Measurements from ENCODE around the gene NXF1. TPM values are rescaled to one million over a fixed set of nuclear protein-coding genes. Genes with fewer than 3 reads are reported as not detected.
A peak's percentile ranks its signal among the peaks of the same experiment; 100 is the strongest.

The NXF1 gene
- total and polyA plus RNA-seq, 2 of the 13 experiments (the other 11 are each of a cell fraction or from before 2014, with no cell fraction given): 30.4 to 30.9 TPM

GRCh38 chr11:62831520-62832335 lies 26.5 kb upstream of the NXF1 start, which contains the start of gene STX5 (continued):
- TF ChIP-seq SOX13 (IDR thresholded peaks at IDR 0.05) (no peak), SOX13 (CRISPR knock-in tag; conservative IDR thresholded peaks at IDR 0.05 in 1 of 2, IDR thresholded peaks at IDR 0.05 in 1 of 2) (0 out of 4 replicates have a peak, but pooled peaks of 1 of the 2 experiments have one; percentile 79), ZNF530 (CRISPR knock-in tag; IDR thresholded peaks at IDR 0.05; ENCODE audit: low read depth) (no peak), ZNF747 (CRISPR knock-in tag; IDR thresholded peaks at IDR 0.05; ENCODE audit: borderline replicate concordance) (no peak), SKI (IDR thresholded peaks at IDR 0.05; ENCODE audit: partially characterized antibody) (peak; percentile 6), ZNF281 (CRISPR knock-in tag; IDR thresholded peaks at IDR 0.05; ENCODE audit: borderline replicate concordance) (peak; percentile 62; the same call in 1 of the 2 replicates), E2F2 (CRISPR knock-in tag; IDR thresholded peaks at IDR 0.05; ENCODE audit: borderline replicate concordance) (no peak), ZNF687 (CRISPR knock-in tag; IDR thresholded peaks at IDR 0.05) (peak; percentile 60), ZNF333 (CRISPR knock-in tag; IDR thresholded peaks at IDR 0.05; ENCODE audit: borderline replicate concordance) (0 out of 2 replicates have a peak, but pooled peaks have one; percentile 81), ZSCAN21 (CRISPR knock-in tag; IDR thresholded peaks at IDR 0.05; ENCODE audit: borderline replicate concordance) (0 out of 2 replicates have a peak, but pooled peaks have one; percentile 47), ISL2 (CRISPR knock-in tag; IDR thresholded peaks at IDR 0.05) (peak; percentile 44; the same call in 1 of the 2 replicates), TRIM24 (CRISPR knock-in tag; IDR thresholded peaks at IDR 0.05) (no peak), MTA1 (CRISPR knock-in tag; IDR thresholded peaks at IDR 0.05; ENCODE audit: borderline replicate concordance) (0 out of 2 replicates have a peak, but pooled peaks have one; percentile 38), AKNA (CRISPR knock-in tag; IDR thresholded peaks at IDR 0.05; ENCODE audit: borderline replicate concordance) (no peak)
